Activated CD4-positive, alpha-beta memory T cell treated with anti-CD3 and anti-CD28 coated beads, Interleukin-2, amount 10 ng/mL, durations not matched to agents 7 days and 5 days (primary cell): Measurements from ENCODE around the gene ZNF431. TPM values are rescaled to one million over a fixed set of nuclear protein-coding genes. Genes with fewer than 3 reads are reported as not detected.

ENCODE experiments used
- total RNA-seq, 2 experiments: library from RNA; stranded (reverse); gene quantifications; one replicate each; pipeline ENCODE4 v1.2.3, GENCODE V29; 2021

Gene ZNF431
- total RNA-seq, 2 experiments from 2014 or later: 16.1 to 20.5 TPM

Other genes with a start within 250 kb of the ZNF431 start
- gene ZNF85, start 218.8 kb upstream of the ZNF431 start, total RNA-seq: 10 to 100 TPM; 16.4 to 17.2 TPM
- gene ZNF430, start 121.4 kb upstream of the ZNF431 start, total RNA-seq: 10 to 100 TPM; 24.0 to 27.0 TPM
- gene ZNF714, start 59.8 kb upstream of the ZNF431 start, total RNA-seq: 10 to 100 TPM; 20.4 to 23.7 TPM
- 10 to 100 TPM; 14.8 to 16.7 TPM for gene ZNF708, start 187.4 kb downstream of the ZNF431 start, total RNA-seq
- 10 to 100 TPM; 10.5 to 11.2 TPM for gene ZNF738, start 217.0 kb downstream of the ZNF431 start, total RNA-seq